ENCODE data around the gene PRKAG1. TPM values are rescaled to one million over a fixed set of nuclear protein-coding genes. Genes with fewer than 3 reads are reported as not detected.

The PRKAG1 gene
- total and polyA plus RNA-seq, 10 of the 15 experiments (the other 5 are each of a cell fraction or from before 2014, with no cell fraction given) = 44.5 to 91.6 (median 60.9) TPM

DNA sequence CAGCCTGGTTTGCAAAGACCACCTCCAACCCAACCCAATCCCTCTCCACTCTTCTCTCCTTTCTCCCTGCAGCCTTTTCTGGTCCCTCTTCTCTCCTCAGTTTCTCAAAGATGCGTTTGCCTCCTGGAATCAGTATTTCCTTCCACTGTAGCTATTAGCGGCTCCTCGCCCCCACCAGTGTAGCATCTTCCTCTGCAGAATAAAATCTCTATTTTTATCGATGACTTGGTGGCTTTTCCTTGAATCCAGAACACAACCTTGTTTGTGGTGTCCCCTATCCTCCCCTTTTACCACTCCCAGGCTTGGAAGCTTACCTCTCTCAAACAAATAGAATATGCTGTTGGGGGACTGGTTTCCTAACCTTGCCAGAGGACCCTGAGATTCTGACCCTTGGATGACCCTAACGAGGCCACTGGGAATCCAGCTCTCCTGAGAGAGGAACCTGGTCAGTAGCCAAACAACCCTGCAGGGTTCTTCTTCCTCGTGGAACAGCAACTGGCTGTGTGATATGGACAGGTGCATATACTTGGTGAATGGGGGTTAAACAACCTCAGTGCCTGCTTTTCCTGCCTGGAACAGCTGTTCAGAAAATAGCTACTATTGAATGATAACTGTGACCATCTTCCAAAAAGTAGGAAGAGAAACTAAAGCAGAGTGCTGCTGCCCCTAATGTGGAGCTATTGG lies 36.0 kb downstream of the PRKAG1 start:
- no peak for FAIRE-seq
- in situ Hi-C loops (cut with MboI) (no loop called here), intact Hi-C loops (cut with micrococcal nuclease; ENCODE audit: unreplicated experiment) (no loop called here)
- RAD21 ChIA-PET (ENCODE audit: unreplicated experiment) = interaction anchor here (0.8 to 1.1 kb wide), 2 partner anchors 12 to 130 kb away, joined by 3 to 4 read pairs; no protein-coding TSS in a partner anchor
- Histone ChIP-seq H4K20me1 (ENCODE audit: control insufficient read depth, insufficient read depth) (no peaks in the 10 kb centered on the region; the same call in 1 of the 2 replicates), H3K36me3 (ENCODE audit: control insufficient read depth in 2 of 2, insufficient read depth in 2 of 2, low read length in 1 of 2) (no peaks in the 10 kb centered on the region), H3K4me3 (no peak overlapping the region), H3K4me1 (ENCODE audit: control insufficient read depth, insufficient read depth, low read length) (peaks cover 28% of the 10 kb centered on the region), H2AFZ (ENCODE audit: control insufficient read depth, low read depth, low read length) (no peak overlapping the region), H3K79me2 (ENCODE audit: control insufficient read depth, insufficient read depth, low read length) (no peaks in the 10 kb centered on the region), H3K9me3 (replicated peaks; ENCODE audit: control insufficient read depth, insufficient read depth, low read length) (no peaks in the 10 kb centered on the region), H3K27me3 (replicated peaks in 1 of 2; ENCODE audit: control insufficient read depth in 2 of 2, insufficient read depth in 2 of 2, low read length in 1 of 2) (peaks cover 26 to 43% of the 10 kb centered on the region in 2 experiments), H3K27ac (ENCODE audit: control insufficient read depth, insufficient read depth) (no peak overlapping the region), H3K9ac (ENCODE audit: control insufficient read depth, insufficient read depth, low read length) (no peak overlapping the region), H3K4me2 (ENCODE audit: control insufficient read depth, insufficient read depth) (no peak overlapping the region)
- no peak for DNase-seq (ENCODE audit: low read depth, low spot score)
- no TSS peak for BruUV-seq (replicated peaks)
- CTCF ChIA-PET = interaction anchor here (0.7 to 9.5 kb wide), 10 partner anchors 9 to 130 kb away, joined by 3 to 106 read pairs (median 6); partner anchors contain the start of genes DDX23, FKBP11 and WNT10B
- no peak for ATAC-seq
- POLR2A ChIA-PET = no interaction called here
- 42% methylated on average over 6 of the region's 6 CpGs for WGBS (ENCODE audit: insufficient coverage, insufficient replicate concordance, low lambda C conversion rate, missing lambda C conversion rate)
- SMC1A ChIA-PET (ENCODE audit: uncharacterized antibody, unreplicated experiment) = interaction anchor here (0.8 to 3.2 kb wide), 5 partner anchors 14 to 130 kb away, joined by 3 to 13 read pairs (median 4); partner anchors contain the start of genes ARF3, DDX23 and FKBP11
- TF ChIP-seq ZNF274 (IDR thresholded peaks at IDR 0.05; ENCODE audit: insufficient read depth, insufficient read length) (no peak), EGR1 (IDR thresholded peaks at IDR 0.05; ENCODE audit: borderline replicate concordance in 1 of 2, low read depth in 2 of 2, low read length in 2 of 2) (no peak), YY1 (IDR thresholded peaks at IDR 0.05; ENCODE audit: low read depth, low read length) (no peak), RFX5 (IDR thresholded peaks at IDR 0.05; ENCODE audit: low read depth, low read length) (no peak), RCOR1 (conservative IDR thresholded peaks at IDR 0.05; ENCODE audit: low read depth, low read length) (no peak), IKZF1 (conservative IDR thresholded peaks at IDR 0.05) (no peak), SIN3A (IDR thresholded peaks at IDR 0.05; ENCODE audit: low read depth, low read length) (no peak), SUZ12 (IDR thresholded peaks at IDR 0.05; ENCODE audit: unreplicated experiment) (no peak), PML (IDR thresholded peaks at IDR 0.05; ENCODE audit: low read length) (no peak), RBBP5 (conservative IDR thresholded peaks at IDR 0.05) (no peak), IRF4 (IDR thresholded peaks at IDR 0.05; ENCODE audit: low read depth, low read length) (no peak), CBFB (IDR thresholded peaks at IDR 0.05; ENCODE audit: low read depth) (no peak)
- TF ChIP-seq, protein P1, sequence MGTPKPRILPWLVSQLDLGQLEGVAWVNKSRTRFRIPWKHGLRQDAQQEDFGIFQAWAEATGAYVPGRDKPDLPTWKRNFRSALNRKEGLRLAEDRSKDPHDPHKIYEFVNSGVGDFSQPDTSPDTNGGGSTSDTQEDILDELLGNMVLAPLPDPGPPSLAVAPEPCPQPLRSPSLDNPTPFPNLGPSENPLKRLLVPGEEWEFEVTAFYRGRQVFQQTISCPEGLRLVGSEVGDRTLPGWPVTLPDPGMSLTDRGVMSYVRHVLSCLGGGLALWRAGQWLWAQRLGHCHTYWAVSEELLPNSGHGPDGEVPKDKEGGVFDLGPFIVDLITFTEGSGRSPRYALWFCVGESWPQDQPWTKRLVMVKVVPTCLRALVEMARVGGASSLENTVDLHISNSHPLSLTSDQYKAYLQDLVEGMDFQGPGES (IDR thresholded peaks at IDR 0.05) = no peak
- TF ChIP-seq, protein P2, sequence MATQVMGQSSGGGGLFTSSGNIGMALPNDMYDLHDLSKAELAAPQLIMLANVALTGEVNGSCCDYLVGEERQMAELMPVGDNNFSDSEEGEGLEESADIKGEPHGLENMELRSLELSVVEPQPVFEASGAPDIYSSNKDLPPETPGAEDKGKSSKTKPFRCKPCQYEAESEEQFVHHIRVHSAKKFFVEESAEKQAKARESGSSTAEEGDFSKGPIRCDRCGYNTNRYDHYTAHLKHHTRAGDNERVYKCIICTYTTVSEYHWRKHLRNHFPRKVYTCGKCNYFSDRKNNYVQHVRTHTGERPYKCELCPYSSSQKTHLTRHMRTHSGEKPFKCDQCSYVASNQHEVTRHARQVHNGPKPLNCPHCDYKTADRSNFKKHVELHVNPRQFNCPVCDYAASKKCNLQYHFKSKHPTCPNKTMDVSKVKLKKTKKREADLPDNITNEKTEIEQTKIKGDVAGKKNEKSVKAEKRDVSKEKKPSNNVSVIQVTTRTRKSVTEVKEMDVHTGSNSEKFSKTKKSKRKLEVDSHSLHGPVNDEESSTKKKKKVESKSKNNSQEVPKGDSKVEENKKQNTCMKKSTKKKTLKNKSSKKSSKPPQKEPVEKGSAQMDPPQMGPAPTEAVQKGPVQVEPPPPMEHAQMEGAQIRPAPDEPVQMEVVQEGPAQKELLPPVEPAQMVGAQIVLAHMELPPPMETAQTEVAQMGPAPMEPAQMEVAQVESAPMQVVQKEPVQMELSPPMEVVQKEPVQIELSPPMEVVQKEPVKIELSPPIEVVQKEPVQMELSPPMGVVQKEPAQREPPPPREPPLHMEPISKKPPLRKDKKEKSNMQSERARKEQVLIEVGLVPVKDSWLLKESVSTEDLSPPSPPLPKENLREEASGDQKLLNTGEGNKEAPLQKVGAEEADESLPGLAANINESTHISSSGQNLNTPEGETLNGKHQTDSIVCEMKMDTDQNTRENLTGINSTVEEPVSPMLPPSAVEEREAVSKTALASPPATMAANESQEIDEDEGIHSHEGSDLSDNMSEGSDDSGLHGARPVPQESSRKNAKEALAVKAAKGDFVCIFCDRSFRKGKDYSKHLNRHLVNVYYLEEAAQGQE (IDR thresholded peaks at IDR 0.05; ENCODE audit: low read depth, low read length) = no peak

All from GM12878 (cell line).